M059J (cell line): ENCODE measurements around the gene CCDC54. TPM values are rescaled to one million over a fixed set of nuclear protein-coding genes. Genes with fewer than 3 reads are reported as not detected.
"Not testable (repeated sequence)": the region's sequence is repeated elsewhere in the genome, so short reads cannot be mapped to it uniquely, and the experiment has no call there.

Experiments
- DNase-seq: peaks from one replicate; pipeline ENCODE4 v3.0.0-alpha.2; 2012; ENCODE audit warnings: low read depth
- total RNA-seq: library from RNA; depleted of rRNA; stranded (reverse); fragments of >200 nt; shearing (Covaris generic); gene quantifications from 2 replicates; pipeline ENCODE4 v1.2.3, GENCODE V29; 2014; rRNA removed

The CCDC54 gene
- total RNA-seq = not detected in 2 replicates

DNA sequence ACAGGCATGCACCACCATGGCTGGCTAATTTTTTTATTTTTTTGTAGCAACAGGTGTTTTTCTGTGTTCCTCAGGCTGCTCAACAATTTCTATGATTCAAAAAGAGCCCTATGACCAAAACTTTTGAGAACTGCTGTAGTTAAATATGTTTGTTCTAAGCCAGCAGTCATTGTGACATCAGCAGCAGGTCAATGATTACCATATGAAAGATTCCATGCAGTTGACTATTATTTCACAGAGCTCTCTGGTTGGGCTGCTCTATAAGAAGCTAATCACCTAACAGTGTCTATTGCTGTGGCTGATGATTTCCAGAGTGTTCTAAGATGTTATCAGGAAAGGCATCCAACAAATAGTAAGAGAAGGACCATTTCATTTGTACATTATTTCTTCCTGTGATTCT is at the start of gene CCDC54:
Gene CCDC54 (plus strand): TSS at position 289 of the 400 bp plus-strand sequence. CDS start 149 bp downstream, outside the sequence.
- no peak for DNase-seq

DNA sequence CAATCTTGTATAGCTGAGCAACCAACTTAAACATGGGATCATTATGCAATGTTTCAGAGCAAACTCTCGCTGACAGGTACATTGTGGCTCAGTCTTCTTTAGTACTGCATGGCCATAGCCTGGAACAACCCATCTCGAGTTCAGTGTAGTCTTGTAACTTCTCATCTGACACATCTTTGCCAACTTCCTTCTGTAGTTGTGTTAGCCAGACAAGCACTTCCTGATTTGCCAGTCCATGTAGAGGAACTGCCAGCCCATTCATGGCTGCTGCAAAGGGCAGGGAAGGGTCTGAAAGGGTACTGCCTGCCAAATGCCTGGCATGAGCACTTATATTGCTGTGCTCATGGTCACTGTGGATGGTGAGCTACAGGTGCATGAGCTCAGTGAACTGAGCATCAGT is 49.2 kb upstream of the CCDC54 start:
- DNase-seq = no peak

DNA sequence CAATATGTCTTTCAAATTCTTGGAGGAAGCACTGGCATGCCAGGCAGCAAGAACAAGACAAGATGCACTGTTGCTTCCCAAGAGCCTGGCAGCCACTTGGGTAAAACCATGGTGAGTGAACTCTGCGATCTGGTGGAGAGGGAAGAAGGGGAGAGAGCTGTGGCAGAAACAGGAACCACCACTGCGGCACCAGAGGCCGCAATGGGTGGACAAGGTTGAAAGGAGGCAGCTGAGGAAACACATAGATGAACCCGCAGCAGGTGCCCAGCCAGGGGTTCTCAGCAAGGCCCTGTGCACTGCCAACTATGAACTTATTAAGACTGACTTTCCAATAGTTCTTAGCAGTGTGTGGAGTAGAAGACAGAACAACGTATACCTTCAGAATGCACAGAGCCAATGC is 48.2 kb upstream of the CCDC54 start:
- DNase-seq = no peak

DNA sequence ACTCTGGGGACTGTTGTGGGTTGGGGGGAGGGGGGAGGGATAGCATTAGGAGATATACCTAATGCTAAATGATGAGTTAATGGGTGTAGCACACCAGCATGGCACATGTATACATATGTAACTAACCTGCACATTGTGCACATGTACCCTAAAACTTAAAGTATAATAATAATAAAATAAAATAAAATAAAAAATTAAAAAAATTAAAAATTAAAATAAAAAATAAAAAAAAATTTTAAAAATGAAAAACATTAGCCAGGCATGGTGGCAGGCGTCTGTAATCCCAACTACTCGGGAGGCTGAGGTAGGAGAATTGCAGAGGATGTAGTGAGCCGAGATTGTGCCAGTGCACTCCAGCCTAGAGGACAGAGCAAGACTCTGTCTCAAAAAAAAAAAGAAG is 37.5 kb upstream of the CCDC54 start:
- DNase-seq = not testable (repeated sequence)

DNA sequence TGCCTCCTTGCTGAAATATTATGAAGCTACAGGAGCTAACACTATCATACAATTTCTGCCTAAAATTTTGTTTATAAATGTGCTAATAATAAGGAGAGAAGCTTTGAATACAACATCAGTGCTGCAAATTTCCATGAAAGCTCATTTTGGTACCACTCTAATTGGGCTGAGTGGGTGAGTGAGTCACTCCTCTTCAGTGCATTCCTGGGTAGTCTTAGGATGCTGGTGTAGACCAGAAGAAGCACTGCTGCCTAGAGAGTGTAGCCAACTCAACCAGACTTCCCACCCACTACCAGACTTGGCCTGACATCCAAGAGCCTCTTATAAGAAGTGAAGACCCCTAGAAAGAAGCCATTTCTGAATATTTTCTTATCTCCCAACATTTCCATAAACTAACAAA is 32.5 kb upstream of the CCDC54 start:
- peak; percentile 27 for DNase-seq

DNA sequence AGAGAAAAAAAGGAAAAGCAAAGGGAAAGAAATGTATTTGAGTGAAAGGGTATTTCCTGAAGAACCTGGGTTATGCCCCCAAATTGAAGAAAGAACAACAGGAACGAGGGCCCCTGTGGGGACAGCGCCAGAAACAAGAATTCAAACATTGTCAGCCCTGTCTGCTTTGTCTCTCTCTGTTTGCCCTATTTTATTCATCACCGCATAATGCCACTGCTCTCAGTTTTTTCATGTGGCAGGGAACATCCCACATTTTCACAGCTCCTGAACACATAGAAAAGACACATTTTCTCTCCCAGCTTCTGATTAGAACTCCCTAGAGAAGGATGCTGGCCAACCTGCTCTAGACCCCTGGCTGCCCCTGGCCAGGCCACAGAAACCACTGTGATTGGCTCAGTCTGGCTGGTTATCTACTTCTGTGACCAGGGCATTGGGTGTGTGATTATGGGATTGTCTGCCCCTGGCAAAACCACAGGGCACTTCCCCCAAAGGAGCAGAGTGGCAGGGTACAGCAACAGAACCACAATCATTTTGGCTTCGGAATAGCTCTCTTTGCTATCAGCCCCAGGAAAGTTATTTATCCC is 31.3 kb upstream of the CCDC54 start:
- peak; percentile 8 for DNase-seq

DNA sequence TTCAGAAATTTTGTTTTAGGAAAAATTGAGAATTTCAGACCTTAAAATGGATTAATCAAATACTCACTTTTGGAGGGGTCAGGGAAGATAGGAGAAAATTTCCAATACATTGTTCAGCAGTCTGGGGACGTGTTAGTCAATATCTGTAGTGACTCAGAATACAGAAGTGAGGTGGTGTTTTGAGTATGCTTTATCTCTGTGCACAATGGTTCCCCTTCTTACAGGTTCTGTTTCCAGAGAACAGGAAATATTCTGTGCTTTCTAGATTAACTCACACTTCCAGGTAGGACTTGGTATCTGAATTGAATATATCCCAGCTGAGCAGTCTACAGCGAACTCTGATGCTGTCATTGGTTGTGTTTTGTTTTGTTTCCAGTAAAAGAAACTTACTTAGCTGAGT is 30.7 kb upstream of the CCDC54 start:
- no peak for DNase-seq

DNA sequence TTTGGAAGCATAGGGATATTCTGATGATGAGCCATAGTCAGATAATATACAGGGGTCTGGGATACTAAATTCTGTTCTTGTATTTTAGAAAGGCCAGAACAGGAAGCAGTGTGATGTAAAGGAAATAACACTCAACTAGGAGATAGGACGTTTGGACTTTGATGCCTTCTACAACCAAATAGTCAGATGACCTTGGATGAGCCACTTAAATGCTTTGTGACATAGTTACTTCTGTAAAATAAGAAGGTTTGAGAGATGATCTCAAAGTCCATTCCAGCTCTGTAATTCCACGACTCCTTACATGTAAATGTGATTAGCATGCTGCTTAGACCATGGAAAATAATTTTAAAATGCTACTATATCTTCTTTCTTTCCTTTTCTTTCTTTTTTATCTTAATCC is 29.5 kb upstream of the CCDC54 start:
- DNase-seq = no peak

DNA sequence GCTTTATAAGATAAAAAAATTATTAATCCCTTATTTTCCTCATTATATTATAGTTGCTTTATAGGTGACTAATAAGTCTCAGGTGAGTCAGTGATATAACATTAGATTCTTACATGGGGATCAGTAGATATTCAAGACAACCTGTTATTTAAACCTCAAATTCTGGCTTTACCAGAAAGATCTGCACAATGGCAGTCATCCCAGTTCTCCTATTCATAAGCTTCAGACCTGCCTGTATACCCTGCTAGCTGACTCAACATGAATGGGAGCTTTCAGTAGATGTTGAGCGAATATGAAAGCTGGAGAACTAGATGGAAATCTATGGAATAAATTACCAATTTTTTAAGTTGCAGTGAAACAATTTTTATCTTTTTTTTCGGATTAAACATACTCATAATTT is 20.5 kb upstream of the CCDC54 start:
- DNase-seq = no peak

DNA sequence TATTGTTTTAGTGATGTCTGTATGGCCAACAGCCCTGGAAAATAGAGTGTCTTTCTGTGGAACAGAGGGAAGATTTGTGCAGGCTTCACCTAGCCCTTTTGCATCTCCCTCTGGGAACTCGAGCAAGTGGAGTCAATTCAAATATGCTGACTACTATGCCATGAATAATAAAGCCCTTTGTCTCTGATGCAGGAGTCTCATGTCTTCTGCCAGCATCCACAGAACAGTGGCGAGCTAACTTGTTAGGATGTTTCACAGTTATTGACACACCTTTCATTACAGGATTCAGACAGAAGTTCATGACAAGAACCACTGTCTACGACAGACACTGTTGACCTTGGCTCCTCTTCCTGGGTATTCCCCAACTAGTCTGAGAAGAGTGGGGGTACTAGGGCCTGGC is 15.6 kb upstream of the CCDC54 start:
- DNase-seq = no peak

DNA sequence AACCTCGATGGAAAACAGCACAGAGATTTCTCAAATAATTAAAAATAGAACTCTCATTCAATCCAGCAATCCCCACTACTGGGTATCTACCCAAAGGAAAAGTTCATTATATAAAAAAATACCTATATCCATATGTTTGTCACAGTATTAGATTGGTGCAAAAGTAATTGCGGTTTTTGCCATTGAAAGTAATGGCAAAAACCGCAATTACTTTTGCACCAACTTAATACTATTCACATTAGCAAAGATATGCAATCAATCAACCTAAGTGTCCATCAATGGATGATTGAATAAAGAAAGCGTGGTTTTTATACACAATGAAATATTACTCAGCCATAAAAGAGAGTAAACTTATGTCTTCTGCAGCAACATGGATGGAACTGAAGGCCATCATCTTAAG is 12.2 kb upstream of the CCDC54 start:
- DNase-seq = no peak

DNA sequence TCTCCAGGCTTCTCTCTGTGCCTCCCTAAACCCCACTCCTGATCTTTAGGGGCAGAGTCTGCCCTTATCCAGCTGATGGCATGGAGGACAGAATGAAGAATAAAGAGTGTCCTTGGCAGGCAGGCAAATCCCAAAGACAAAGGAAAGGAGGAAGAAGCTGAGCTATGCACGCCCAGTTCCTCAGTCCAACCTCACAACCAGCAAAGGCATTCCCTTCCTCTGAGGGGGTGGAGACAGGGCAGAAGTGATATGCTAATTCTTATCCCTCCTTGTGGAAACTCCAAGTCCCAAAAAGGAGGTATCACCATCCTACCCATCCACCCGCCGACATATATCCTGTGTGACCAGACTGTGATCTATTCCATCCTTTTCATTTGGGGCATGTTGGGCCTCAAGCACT is 10.5 kb upstream of the CCDC54 start:
- peak; percentile 72 for DNase-seq

DNA sequence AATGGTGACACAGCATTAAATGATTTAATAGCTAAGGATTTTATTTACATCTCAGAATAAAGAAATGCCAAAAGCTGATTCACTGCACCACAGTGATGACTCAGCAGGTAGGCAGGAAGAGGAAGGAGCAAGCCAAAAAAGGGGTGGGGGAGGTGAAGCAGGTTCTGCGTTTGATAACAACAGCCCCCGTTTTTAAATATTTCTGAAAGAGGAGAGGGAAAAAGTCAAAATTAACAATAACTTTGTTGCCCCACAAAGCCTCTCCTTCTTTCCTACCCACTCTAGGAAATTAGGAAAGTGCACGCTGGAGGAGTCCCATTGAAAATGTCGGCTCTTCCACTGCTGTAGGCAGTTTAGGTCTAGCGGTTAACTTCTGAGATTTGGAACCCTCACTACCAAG is 9.9 kb upstream of the CCDC54 start:
- peak; percentile 92 for DNase-seq

DNA sequence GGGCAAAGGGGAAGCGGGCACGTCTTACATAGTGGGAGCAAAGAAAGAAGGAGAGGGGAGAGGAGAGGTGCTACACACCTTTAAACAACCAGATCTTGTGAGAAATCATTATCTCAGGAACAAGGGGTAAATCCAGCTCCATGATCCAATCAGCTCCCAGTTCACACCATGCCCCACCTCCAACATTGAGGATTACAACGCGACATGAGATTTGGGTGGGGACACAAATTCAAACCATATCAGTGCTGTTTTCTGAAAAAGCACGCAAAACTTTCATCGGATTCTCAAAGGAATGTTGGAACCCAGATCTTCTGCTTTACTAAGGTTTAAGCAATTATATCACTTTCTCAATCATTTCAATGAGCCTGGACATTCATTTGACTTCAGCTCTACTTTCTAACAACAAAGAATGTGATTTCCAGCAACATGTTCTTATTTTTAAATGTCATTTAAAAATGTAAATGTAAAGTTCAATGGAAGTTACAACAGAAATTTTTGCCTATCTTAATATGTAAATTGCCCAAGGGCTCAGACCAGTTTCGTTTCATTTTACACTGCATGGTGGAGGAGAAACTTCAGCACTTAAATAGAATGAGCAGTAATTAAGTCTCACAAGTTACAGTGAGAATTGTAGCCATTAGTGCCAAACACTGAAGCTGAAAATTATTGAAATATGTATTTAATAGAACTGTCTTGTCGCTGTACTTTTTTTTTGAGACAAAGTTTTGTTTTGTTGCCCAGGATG is 8.4 kb upstream of the CCDC54 start:
- DNase-seq = peak; percentile 22

DNA sequence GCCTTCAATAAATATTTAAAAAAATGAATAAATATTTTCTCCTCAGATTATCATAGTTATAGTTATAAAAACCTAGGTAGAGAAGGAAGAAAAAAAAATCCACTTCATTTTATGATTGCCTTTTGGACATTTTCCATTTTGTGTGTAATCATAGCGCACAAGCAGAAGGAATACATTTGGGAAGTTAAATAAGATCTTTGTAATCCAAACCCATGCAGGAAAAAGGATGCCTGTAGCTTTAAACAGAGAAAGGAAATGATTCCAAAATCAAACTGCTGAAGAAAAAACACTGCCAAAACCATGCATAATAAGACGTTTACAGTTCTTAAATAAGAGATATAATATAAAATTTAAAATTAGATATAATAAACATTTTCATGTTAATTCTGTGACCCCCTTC is 7.4 kb upstream of the CCDC54 start:
- DNase-seq = no peak

DNA sequence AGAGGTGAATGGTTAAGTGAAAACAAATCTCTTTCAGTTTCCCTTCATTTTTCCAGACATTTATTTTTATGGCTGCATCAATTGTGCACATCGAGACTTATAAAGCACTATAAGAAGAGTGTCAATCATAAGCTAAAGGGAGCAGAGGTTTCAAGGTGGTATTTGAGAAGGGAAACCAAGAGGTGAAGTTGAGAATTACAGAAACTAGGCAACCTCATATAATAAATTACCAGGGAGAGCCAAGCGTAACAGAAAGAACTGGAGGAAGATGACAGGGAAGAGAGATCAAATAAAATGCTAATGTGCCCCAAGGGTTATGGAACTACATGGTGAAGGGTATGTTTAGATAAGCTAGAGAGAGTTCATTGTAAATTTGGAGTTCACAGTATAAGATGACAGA is 6.3 kb upstream of the CCDC54 start:
- DNase-seq = no peak

DNA sequence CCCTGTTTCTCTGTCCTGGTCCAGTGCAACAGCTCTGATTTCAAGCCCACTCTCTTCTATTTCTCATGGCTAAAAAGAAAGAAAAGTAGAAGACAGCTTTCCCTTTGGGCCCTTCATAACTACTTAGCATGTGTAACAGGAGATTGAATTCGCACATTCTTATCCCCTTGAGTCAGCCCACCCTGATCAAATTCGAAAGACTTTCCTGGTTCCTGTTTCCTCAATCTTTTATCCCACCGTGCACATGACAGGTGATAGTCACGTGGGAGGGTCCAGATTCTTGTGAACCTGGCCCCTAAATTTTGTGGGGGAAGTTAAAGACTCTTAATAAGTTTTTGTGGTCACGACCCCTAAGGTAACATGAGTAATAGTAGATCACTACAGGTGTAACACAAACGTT is 4.7 kb upstream of the CCDC54 start:
- DNase-seq = no peak

DNA sequence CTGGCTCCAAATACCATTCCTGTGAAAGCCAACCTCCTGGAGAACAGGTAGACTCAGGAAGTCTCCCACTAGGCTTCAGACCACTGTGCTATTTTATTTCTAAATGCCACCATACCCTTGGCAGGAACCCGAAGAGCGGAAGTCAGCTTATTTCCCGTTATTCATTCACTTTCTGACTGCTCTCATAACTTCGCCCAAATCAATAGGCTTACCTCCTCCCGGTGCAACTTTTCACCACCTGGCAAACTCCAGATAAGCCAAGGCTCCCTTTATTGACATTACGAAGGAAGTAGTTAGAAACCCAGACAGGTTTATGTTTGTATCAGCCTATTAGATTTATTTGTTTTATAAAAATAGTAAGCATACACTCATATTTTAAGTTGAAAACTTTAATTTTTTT is 3.3 kb upstream of the CCDC54 start:
- no peak for DNase-seq

DNA sequence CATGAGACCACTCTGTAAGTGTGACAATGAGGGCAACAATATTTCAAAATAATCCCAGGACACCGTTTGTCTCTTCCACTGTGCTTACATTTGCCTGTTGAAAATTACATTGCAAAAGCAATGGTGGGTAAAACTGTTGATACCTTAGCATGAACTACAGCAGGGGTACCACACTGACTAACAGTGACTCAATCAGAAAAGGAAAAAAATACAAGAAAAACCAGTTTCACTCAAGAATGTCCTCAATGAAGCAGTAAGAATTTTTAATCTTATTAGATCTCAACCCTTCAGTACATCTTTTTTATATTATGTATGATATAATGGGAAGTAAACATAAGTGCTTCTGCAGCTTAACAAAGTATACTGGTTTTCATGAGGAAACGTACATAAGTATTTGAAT is 1.6 kb upstream of the CCDC54 start:
- DNase-seq = no peak

DNA sequence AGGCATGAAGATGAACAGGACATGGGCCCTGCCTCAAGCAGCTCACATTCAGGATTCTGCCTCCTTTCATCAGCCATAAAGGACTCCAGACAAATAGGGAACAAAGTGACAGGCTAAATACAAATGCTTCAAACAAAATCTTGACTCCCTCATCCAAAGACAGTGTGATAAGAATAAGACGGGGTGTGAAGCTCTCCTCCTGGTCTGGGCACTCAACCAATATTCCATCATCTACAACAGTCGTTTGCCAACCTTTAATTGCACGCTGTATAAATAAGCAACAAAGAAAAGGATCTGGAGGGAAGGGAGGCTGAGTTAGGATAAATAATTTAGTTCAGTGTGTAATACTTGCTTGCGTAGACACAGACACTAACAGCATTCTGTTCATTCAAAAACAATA is 5.4 kb downstream of the CCDC54 start:
- no peak for DNase-seq

DNA sequence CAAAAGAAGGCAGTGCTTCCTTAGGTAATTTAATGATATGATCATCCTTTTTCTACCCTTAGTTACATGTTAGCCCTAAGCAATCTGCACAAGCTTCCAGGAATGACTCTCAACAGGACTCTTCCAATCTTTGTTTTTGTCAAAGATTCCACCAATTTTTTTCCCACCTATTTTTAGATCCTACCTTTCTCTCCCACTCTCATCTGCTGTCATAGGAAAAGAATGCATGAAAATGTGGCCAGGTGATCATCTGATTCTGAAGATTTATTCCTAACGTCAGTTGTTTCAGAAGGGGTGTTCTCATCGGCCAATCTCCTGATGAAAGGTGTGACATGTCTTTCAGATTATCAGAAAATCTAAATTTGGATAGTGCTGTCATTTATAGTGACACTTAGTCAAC is 7.2 kb downstream of the CCDC54 start:
- no peak for DNase-seq

DNA sequence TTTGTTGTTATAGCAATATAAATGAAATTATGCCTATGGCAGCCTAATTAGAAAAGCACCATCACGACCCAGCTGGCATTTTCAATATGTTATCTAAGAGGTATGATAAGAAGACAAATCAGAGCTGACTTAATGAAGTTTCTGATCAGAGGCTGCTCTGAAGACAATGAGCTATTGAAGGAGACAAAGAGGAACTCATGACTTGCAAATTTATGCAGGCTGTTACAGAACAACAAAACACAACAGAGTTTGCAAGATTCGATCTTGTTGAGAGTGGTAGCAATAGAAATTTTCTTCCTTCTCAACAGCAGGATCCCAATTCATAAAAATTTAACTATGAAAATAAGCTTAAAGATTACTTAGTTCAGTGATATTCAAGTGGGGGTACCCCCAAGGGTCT is 7.7 kb downstream of the CCDC54 start:
- DNase-seq = no peak

DNA sequence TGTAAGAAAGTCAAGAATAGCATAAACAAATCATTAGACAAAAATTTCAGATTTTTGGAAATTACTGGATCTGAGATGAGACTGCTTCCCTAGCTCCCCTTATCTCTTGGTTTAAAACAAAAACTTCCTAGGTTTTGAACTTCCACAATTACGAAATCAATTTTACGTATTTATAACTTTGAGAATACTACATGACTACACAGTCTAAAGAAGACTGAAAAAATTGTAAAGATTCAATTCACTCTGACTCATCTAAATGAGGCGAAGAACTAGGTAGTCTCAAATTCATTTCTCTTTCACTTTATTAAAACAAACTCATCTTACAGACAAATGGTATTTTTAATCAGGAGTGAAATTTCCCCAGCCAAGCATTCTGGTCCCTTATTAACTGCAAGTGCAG is 10.3 kb downstream of the CCDC54 start:
- DNase-seq = no peak
